Uterus (tissue), 2 donors: ENCODE measurements around the gene IFT22.

Source experiments
- CTCF ChIP-seq, 4 experiments: fragments of 200-600 bp in 2 of 4; fragments of 450-650 bp in 2 of 4; sonication (generic) in 2 of 4; IDR thresholded peaks; one replicate each; pipeline ENCODE4 v1.5.1; 2016 to 2019; ENCODE audit warnings: antibody characterized with exemption in 4 of 4, mild to moderate bottlenecking in 2 of 4, moderate library complexity in 1 of 4
- POLR2A ChIP-seq, 2 donors: fragments of 450-650 bp; IDR thresholded peaks; one replicate each; pipeline ENCODE4 v1.6.1; 2016; ENCODE audit warnings: antibody characterized with exemption in 2 of 2, mild to moderate bottlenecking in 1 of 2, moderate library complexity in 1 of 2

- TF ChIP-seq POLR2A (IDR thresholded peaks at IDR 0.05) (no peak), CTCF (IDR thresholded peaks at IDR 0.05) (no peak)
These were observed 44.5 kb downstream of the IFT22 start for GRCh38 chr7:101277155-101277554.
